MM.1S (cell line): ENCODE results near the gene SCGB1A1.

Experiments
- EZH2phosphoT487 ChIP-seq: fragments of 300-600 bp; sonication (generic); IDR thresholded peaks from 2 replicates; pipeline ENCODE4 v1.6.1; 2018; ENCODE audit warnings: antibody characterized with exemption, low read length
- TF ChIP-seq, protein P1 (sequence below): fragments of 300-600 bp; sonication (generic); IDR thresholded peaks from 2 replicates; pipeline ENCODE4 v1.5.1; 2016; ENCODE audit warnings: antibody characterized with exemption, low read length, mixed read lengths

DNA sequence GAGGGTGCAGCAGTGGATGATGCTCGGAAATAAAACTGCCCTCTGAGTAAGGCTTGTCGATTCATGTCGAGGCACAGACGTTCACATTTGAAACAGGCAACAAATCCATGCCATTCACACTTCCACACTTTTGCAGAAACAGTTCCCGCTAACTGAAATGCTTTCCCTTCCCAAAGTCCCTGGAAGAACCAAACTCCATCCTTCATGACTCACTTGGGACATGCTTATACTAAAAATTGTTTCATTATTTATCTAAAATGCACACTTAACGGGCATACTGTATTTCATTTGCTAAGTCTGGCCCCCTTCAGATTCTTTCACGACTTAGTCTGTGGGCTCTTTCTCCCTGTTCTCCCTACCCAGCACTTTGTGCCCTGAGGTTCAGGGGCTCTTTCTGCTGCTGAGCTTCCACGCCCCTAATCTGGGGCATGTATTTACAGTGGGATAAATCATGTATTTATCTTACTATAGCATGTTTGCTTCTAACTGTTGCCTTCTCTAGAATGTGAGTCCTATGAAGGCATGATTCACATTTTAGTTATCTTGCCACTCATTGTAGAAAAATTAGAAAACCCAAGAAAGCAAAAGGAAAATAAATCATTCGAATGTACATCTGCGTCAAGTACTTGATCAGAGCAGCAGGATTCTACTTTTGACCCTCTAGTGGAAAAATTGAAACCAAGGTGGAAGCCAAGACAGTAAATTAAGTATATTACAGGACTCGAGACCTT lies 12.5 kb downstream of the SCGB1A1 start:
- TF ChIP-seq, protein P1, sequence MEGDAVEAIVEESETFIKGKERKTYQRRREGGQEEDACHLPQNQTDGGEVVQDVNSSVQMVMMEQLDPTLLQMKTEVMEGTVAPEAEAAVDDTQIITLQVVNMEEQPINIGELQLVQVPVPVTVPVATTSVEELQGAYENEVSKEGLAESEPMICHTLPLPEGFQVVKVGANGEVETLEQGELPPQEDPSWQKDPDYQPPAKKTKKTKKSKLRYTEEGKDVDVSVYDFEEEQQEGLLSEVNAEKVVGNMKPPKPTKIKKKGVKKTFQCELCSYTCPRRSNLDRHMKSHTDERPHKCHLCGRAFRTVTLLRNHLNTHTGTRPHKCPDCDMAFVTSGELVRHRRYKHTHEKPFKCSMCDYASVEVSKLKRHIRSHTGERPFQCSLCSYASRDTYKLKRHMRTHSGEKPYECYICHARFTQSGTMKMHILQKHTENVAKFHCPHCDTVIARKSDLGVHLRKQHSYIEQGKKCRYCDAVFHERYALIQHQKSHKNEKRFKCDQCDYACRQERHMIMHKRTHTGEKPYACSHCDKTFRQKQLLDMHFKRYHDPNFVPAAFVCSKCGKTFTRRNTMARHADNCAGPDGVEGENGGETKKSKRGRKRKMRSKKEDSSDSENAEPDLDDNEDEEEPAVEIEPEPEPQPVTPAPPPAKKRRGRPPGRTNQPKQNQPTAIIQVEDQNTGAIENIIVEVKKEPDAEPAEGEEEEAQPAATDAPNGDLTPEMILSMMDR, result no peak
- no peak for TF ChIP-seq EZH2phosphoT487
